Left cardiac atrium (tissue), 4 donors: ENCODE data around the gene B4GALNT3. TPM values are rescaled to one million over a fixed set of nuclear protein-coding genes. Genes with fewer than 3 reads are reported as not detected.

Source experiments
- ATAC-seq, 2 donors: fragments of 200-7000 bp; cut with Tn5 transposase; one replicate each; pipeline ENCODE4 v1.9.1; 2020; ENCODE audit warnings: mild to moderate bottlenecking in 2 of 2, moderate library complexity in 2 of 2
- DNase-seq: peaks from one replicate; pipeline ENCODE4 v3.0.0-alpha.2; 2020
- intact Hi-C, 2 donors: fragments of 100-400 bp; cut with DNase I; formaldehyde crosslinking; loops; one replicate each; pipeline versions ENCODE4 v1.14.1 to v1.15.1; 2022 to 2023
- total RNA-seq, 2 donors: library from RNA; stranded (reverse); fragmentation: NEBNext Ultra II Directional; extraction: Animal tissue kit (Norgen Biotek cat#: 25700); gene quantifications; one replicate each; pipeline ENCODE4 v1.2.1, GENCODE V29; 2021
- donor health status: DM: no; HTN: yes; CAD: no.
- donor health status: DM: no; HTN: yes; CAD: no; lungs with severe emphysema.
- donor health status: DM: yes; HTN: yes; CAD: no.
- donor health status: Dilated cardiomyopathy.

B4GALNT3 gene
- total RNA-seq, 2 donors from 2014 or later, result 20.9 to 22.1 TPM

GRCh38 chr12:530821-531220 is 71.1 kb downstream of the B4GALNT3 start:
- DNase-seq, result no peak
- ATAC-seq, result no peak

DNA sequence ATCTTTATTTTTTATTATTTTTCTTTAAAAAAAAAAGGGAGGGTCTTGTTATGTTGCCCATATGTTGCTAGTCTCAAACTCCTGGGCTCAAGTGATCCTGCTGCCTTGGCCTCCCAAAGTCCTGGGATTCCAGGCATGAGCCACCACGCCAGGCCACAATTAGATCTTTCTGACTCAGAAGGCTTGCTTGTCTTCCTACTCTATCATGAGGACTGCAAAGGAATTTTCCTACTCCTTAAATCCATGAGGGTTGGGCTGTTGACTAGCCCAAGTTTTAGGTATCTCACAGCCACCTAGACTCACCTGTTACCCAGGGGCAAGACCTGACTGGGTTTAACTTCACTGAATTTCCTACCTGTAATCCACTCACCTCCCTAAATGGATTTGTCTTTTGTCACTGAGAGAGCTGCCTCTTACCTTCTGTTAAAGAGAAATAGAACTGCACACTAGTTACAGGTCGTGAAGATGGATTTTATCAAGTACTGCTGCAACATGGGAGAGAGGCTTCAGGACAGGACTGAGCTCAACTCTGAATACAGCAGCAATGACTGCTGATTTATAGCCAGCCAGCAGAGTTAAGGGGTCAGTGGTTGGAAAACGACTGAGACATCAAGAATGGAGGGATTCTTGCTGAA is 72.3 kb downstream of the B4GALNT3 start:
- intact Hi-C loops, result no loop called here
- ATAC-seq (no peak), DNase-seq (no peak)

More at GRCh38 chr12:530821-531220, 71.1 kb downstream of the B4GALNT3 start:
- intact Hi-C loops, result no loop called here

DNA sequence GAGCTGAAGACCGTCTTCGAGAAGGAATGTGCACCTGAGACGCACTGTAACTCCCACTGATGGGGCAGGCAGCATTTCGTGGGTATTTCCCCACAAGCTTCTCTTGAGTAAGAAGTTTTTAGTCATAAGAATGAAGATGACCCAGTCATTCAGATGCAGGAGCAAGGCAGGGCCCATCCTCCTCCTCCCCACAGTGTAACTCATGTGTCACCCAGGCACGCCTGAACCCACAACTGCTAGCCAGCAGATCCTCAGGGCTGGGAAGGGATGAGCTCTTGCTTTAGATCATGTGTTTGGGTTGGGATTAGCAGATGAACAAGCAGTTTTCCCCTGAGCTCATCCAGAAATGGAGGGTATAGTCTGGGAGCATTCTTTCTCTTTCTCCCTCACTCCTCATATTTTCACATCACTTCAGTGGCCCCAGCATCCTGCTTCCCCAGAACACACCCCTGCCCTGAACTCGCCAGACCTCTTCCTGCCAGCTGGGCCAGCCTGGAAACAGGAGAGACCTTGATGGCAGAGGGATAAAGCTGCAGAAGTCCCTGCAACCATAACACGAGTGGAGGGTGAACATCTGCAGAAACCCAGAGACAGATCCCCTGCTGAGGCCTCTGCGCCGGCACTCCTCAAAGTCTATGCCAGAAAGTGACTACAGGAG is 73.3 kb downstream of the B4GALNT3 start:
- ATAC-seq (no peak), DNase-seq (no peak)
- intact Hi-C loops, result no loop called here

GRCh38 chr12:533718-534117 is 74.0 kb downstream of the B4GALNT3 start:
- no peak for DNase-seq
- intact Hi-C loops, result no loop called here
- ATAC-seq, result no peak

DNA sequence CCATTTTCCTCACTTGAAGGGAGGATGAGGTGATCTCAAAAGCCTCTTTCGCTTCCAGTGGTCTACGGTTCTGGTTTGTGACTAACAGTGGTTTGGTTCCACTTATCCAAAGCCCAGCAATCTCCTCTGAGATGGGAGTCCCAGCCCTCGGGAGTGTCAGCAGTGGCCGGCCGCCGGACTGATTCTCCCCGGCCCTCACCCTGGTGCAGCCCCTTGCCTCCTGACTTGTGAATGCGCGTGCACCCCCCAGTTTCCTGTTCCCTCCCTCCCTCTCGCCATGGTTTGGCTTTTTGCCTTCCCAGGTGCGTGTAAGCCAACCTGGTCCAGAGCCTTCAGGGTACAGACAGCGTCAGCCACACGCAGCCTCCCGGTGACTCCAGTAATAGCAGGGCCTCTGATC is 74.5 kb downstream of the B4GALNT3 start:
- ATAC-seq, result no peak
- DNase-seq, result no peak
- intact Hi-C loops, result no loop called here

DNA sequence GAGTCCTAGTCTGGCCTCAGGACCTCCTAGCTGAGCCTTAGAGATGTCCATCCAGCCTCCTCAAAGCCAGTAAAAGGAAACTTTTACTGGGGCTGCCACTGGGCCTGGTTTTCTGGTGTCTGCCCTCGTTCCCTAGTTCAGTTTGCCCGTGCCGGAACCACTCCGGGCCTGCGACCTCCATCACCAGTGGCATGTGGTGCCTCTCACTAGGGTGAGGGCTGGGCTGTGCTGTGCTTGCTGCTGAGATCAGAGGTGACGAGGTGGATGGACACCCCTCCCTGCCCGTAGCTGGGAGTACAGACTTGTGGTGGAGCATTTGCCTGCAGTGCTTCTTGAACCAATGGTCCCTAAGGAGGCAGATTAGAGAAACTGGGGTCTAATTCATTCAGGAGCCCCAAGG is 75.7 kb downstream of the B4GALNT3 start:
- ATAC-seq (no peak), DNase-seq (no peak)
- intact Hi-C loops, result no loop called here

GRCh38 chr12:536751-537245 is 77.1 kb downstream of the B4GALNT3 start:
- DNase-seq (no peak), ATAC-seq (no peak)
- intact Hi-C loops, result no loop called here

DNA sequence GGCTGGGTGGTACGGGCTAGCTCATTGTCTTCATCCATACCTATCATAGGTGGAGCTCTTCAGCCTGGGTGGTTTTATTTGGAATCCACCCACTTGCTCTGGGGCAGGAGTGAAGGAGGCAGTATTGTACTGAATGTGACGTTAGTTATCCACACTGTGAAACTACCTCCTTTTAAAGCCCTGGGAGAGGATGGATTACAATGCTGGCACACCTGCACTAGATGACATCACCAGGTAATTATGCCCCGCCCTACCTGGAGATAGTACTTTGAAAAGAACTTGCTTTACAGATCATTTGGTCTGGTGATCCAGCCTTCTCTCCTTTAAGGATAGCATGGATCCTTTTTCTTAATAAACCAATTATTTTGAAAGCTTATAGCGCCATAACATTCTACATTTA is 78.0 kb downstream of the B4GALNT3 start:
- ATAC-seq (no peak), DNase-seq (no peak)
- intact Hi-C loops, result no loop called here

DNA sequence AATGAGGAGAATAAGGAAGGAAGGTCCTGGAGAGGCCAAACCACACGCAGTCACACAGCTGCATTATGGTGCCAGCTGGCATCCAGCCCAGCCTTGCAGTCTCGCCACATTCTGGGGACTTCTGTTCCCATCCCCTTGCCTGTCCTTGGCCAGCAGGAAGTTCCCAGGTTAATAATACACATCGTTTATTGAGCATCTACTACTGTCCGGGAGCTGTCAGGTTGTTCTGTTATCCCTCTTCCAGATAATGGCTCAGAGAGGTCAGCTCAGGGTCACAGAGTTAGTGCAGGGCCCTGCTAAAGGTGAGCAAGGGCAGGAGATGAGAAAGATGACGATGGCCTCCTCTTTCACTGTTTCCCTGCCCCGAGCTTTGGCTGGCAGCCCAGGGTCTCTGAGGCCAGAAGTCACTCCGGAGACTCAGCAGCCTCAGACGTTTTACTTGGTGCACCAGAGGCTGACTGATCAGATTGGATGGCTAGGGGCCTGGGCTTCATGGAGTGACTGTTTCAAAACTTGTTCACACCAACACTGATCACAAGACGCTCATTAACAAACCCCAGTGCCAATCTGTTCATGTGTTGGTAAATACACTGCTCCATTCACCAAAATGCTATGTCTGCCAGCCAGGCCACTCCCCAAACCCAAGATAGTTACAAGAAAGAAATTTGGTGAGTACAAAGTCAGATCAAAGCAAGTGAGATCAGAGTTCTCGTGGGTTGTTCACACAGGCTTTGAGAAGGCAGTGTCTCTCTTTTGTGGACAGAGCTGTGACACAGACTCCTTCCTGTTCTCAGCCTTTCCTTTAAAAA is 79.2 kb downstream of the B4GALNT3 start:
- peak; percentile 76 for DNase-seq
- ATAC-seq, result peak; percentile 42 to 59
- intact Hi-C loops, result no loop called here

DNA sequence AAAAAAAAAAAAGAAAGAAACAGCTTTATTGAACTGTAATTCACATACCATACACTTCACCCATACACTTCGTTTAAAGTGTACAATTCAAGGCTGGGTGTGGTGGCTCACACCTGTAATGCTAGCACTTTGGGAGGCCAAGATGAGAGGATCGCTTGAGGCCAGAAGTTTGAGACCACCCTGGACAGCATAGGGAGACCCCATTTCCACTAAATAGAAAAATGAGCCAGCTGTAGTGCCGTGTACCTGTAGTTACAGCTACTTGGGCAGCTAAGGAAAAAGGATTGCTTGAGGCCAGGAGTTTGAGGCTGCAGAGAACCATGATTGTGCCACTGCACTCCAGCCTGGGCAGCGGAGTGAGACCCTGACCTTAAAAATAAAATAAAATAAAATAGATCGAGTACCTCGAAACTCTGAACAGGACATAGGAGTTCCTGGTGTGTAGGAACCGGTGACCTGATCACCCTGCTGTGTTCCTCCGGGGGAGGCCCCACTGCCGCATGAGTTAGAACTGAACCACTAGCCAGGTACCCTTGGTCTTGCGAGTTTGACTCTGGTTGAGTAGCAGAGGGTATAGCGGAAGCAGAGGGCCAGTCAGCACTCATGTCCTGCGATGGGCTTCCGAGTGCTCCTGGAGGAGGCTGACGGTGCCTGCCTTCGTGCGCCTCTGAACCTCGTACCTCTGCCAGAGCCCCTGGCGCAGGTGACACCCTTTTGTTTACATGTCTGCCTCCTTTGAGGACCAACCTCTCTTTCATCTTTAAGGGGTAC is 80.0 kb downstream of the B4GALNT3 start:
- DNase-seq, result no peak
- intact Hi-C loops, result no loop called here

GRCh38 chr12:541676-542324 is 82.1 kb downstream of the B4GALNT3 start:
- intact Hi-C loops, result no loop called here
- ATAC-seq (peak; percentile 38 to 42), DNase-seq (no peak)

More for the DNA sequence above, 80.0 kb downstream of the B4GALNT3 start:
- ATAC-seq, result no peak

GRCh38 chr12:542395-543113 is 82.8 kb downstream of the B4GALNT3 start:
- DNase-seq (peak; percentile 13), ATAC-seq (peak; percentile 11 to 25)
- intact Hi-C loops, result no loop called here

- ATAC-seq (no peak), DNase-seq (no peak)
- intact Hi-C loops, result no loop called here
These were observed 83.3 kb downstream of the B4GALNT3 start for GRCh38 chr12:543114-543451.

DNA sequence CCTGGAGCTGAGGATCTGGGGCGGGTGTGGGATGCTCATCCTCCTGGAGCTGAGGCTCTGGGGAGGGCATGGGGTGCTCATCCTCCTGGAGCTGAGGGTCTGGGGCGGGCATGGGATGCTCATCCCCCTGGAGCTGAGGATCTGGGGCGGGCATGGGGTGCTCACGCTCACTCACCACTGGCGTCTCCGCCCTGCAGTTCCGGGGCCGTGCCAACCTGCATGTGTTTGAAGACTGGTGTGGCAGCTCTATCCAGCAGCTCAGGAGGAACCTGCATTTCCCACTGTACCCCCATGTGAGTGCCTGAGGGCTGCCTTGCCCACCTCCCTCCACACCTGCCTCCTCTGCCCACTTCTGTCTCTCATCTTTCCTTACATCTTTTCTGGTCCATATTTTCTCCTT is 84.4 kb downstream of the B4GALNT3 start:
- no peak for DNase-seq
- no peak for ATAC-seq
- intact Hi-C loops, result no loop called here

- intact Hi-C loops, result loop anchor here (5.0 kb wide), 2 partner anchors 43 to 93 kb away; no protein-coding TSS in a partner anchor
- ATAC-seq, result no peak
- DNase-seq, result no peak
These were observed 85.3 kb downstream of the B4GALNT3 start for GRCh38 chr12:544941-545635.

DNA sequence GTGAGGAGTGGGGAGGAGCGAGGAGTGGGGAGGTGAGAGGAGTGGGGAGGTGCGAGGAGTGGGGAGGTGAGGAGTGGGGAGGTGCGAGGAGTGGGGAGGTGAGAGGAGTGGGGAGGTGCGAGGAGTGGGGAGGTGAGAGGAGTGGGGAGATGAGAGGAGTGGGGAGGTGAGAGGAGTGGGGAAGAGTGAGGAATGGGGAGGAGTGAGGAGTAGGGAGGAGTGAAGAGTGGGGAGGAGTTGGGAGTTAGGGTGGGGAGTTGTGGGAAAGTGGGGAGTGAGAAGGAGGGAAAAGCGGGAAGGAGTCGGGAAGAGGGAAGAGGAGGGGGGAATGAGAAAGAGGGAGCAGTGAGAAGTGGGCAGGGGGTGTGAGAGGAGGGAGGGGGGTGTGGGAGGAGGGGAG is 86.1 kb downstream of the B4GALNT3 start:
- ATAC-seq, result no peak
- intact Hi-C loops, result loop anchor here (2.0 to 5.0 kb wide), 3 partner anchors 44 to 94 kb away; no protein-coding TSS in a partner anchor
- DNase-seq, result no peak

DNA sequence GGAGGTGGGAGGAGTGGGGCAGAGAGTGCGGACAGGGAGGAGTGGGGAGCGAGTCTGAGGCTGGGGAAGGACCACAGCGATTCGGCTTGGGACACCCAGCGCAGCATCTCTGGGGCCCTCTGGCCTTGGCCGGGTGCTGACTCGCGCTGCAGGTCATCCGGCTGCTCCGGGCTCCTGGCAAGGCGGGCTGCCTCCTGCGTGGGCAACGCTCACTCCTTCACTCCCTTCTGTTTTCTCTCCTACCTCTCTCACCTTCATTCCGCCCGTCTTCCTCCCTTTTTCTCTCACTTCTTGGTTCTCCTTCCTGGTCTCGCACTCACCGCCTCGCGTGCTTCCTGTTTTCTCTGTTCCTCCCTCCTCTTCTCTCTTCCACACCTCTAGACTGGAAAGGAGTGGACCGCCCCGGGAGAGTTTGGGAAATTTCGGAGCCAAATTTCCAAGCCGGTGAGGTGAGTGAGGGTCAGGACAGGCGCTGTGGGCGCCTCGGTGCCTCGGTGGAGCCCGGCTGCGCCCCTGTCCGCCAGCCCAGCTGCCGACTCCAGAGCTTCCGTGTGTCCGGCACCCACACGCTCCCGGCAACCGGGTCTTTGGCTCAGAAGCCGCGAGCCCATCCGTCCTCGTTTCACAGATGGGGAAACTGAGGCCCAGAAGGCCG is 86.7 kb downstream of the B4GALNT3 start:
- ATAC-seq (no peak), DNase-seq (no peak)
- intact Hi-C loops, result loop anchor here (2.0 to 5.0 kb wide), 3 partner anchors 44 to 94 kb away; no protein-coding TSS in a partner anchor
